Pulmonary artery endothelial cell (primary cell): Measurements from ENCODE around the gene SLC44A1. TPM values are rescaled to one million over a fixed set of nuclear protein-coding genes. Genes with fewer than 3 reads are reported as not detected.

Experiments used
- DNase-seq: peaks from one replicate; pipeline ENCODE4 v3.0.0-alpha.2; 2011; ENCODE audit warnings: low read depth, low spot score
- total RNA-seq: library from RNA; depleted of rRNA; stranded (reverse); fragments of >200 nt; gene quantifications from 2 replicates; pipeline ENCODE4 v1.2.3, GENCODE V29; 2014

Gene SLC44A1
- total RNA-seq, 1 donor from 2014 or later: 79.0 TPM

- DNase-seq: no peak
Observed at GRCh38 chr9:105457560-105458294, 213.3 kb downstream of the SLC44A1 start.

- no peak for DNase-seq
Observed at GRCh38 chr9:105458404-105458803, 214.0 kb downstream of the SLC44A1 start.

- DNase-seq: no peak
Observed at GRCh38 chr9:105459336-105459735, 214.9 kb downstream of the SLC44A1 start.

GRCh38 chr9:105466898-105467455, 222.5 kb downstream of the SLC44A1 start:
- DNase-seq: no peak

- no peak for DNase-seq
Observed at GRCh38 chr9:105468875-105469274, 224.4 kb downstream of the SLC44A1 start.

- DNase-seq: no peak
Observed at GRCh38 chr9:105473221-105473620, 228.8 kb downstream of the SLC44A1 start.

GRCh38 chr9:105475302-105475701, 230.9 kb downstream of the SLC44A1 start:
- no peak for DNase-seq

- no peak for DNase-seq
Observed at GRCh38 chr9:105479846-105480245, 235.4 kb downstream of the SLC44A1 start.

- DNase-seq: no peak
Observed at GRCh38 chr9:105483618-105484017, 239.2 kb downstream of the SLC44A1 start.

GRCh38 chr9:105484226-105484625, 239.8 kb downstream of the SLC44A1 start:
- no peak for DNase-seq

GRCh38 chr9:105485131-105485530, 240.7 kb downstream of the SLC44A1 start:
- DNase-seq: no peak

Other genes with a start within 250 kb of the SLC44A1 start
- gene FSD1L, start 203.4 kb downstream of the SLC44A1 start, total RNA-seq: 3.4 and 4.3 TPM in 2 replicates